Measurements from ENCODE around the gene ABHD17C.

Gene ABHD17C

GRCh38 chr15:80764535-80764934 is 69.4 kb downstream of the ABHD17C start:
- no peak for DNase-seq (ENCODE audit: low spot score)

- DNase-seq (ENCODE audit: low spot score), result no peak
Measured at GRCh38 chr15:80766275-80766674, 71.2 kb downstream of the ABHD17C start.

- DNase-seq (ENCODE audit: low spot score), result no peak
Measured at GRCh38 chr15:80768158-80768557, 73.0 kb downstream of the ABHD17C start.

GRCh38 chr15:80769153-80769828 is 74.2 kb downstream of the ABHD17C start:
- DNase-seq (ENCODE audit: low spot score), result no peak

GRCh38 chr15:80769829-80770705 is 75.0 kb downstream of the ABHD17C start:
- DNase-seq (ENCODE audit: low spot score), result no peak

- no peak for DNase-seq (ENCODE audit: low spot score)
Measured at GRCh38 chr15:80773122-80773551, 78.0 kb downstream of the ABHD17C start.

GRCh38 chr15:80773792-80774352 is 78.8 kb downstream of the ABHD17C start:
- DNase-seq (ENCODE audit: low spot score), result no peak

GRCh38 chr15:80774486-80774885 is 79.4 kb downstream of the ABHD17C start:
- no peak for DNase-seq (ENCODE audit: low spot score)

- no peak for DNase-seq (ENCODE audit: low spot score)
Measured at GRCh38 chr15:80775338-80775737, 80.2 kb downstream of the ABHD17C start.

GRCh38 chr15:80776420-80777045 is 81.4 kb downstream of the ABHD17C start:
- peak; percentile 72 for DNase-seq (ENCODE audit: low spot score)

GRCh38 chr15:80777137-80777536 is 82.0 kb downstream of the ABHD17C start:
- no peak for DNase-seq (ENCODE audit: low spot score)

- DNase-seq (ENCODE audit: low spot score), result no peak
Measured at GRCh38 chr15:80777826-80778620, 82.9 kb downstream of the ABHD17C start.

GRCh38 chr15:80778621-80778963 is 83.5 kb downstream of the ABHD17C start:
- no peak for DNase-seq (ENCODE audit: low spot score)

- peak; percentile 71 for DNase-seq (ENCODE audit: low spot score)
Measured at GRCh38 chr15:80778964-80779657, 84.0 kb downstream of the ABHD17C start, which contains the start of gene CEMIP. Gene CEMIP (plus strand): TSS chr15:80779370. CDS start chr15:80873880, 94,510 bp downstream.

GRCh38 chr15:80779658-80780415 is 84.7 kb downstream of the ABHD17C start:
- no peak for DNase-seq (ENCODE audit: low spot score)

- peak; percentile 18 for DNase-seq (ENCODE audit: low spot score)
Measured at GRCh38 chr15:80780416-80781221, 85.5 kb downstream of the ABHD17C start.

- DNase-seq (ENCODE audit: low spot score), result peak; percentile 42
Measured at GRCh38 chr15:80783260-80783659, 88.2 kb downstream of the ABHD17C start.

GRCh38 chr15:80785335-80785734 is 90.2 kb downstream of the ABHD17C start:
- peak; percentile 33 for DNase-seq (ENCODE audit: low spot score)

- DNase-seq (ENCODE audit: low spot score), result peak; percentile 53
Measured at GRCh38 chr15:80785811-80786354, 90.8 kb downstream of the ABHD17C start.
